ENCODE data around the gene NHERF1.

The NHERF1 gene

DNA sequence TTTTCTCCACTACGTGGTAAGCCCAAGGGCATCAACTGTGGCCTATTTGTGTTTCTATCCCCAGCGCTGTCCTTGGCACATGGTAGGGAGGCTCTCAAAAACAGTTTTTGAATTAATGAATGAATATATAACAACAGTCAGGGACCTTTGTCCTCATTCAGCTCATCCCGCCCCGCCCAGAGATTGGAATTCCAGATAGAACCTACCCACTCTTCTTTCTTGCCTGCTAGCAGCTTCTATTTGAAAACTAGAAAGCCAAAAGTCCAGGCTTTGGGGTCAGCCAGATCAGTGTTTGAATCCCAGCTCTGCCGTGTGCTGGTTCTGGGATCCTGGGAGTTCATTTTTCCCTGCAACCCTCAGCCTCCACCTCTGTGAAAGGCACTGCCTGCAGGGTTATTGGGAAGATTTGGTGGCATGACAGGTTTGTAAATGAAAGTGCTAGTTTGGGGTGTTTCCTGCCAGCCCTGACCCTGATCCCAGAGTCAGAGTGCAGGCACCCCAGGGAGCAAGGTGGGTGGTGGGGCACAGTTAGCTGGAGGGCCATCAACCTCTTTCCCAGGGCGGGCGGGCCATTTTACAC, 4.5 kb downstream of the NHERF1 start:
- Histone ChIP-seq H3K4me2 (ENCODE audit: low read length) (no peak overlapping the region), H3K4me3 (ENCODE audit: low read depth, low read length, poor library complexity, severe bottlenecking) (no peak overlapping the region)
- TF ChIP-seq EZH2 (IDR thresholded peaks at IDR 0.05; ENCODE audit: borderline replicate concordance, low read length): no peak
- TF ChIP-seq, protein P1, sequence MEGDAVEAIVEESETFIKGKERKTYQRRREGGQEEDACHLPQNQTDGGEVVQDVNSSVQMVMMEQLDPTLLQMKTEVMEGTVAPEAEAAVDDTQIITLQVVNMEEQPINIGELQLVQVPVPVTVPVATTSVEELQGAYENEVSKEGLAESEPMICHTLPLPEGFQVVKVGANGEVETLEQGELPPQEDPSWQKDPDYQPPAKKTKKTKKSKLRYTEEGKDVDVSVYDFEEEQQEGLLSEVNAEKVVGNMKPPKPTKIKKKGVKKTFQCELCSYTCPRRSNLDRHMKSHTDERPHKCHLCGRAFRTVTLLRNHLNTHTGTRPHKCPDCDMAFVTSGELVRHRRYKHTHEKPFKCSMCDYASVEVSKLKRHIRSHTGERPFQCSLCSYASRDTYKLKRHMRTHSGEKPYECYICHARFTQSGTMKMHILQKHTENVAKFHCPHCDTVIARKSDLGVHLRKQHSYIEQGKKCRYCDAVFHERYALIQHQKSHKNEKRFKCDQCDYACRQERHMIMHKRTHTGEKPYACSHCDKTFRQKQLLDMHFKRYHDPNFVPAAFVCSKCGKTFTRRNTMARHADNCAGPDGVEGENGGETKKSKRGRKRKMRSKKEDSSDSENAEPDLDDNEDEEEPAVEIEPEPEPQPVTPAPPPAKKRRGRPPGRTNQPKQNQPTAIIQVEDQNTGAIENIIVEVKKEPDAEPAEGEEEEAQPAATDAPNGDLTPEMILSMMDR (IDR thresholded peaks at IDR 0.05; ENCODE audit: low read length): no peak

DNA sequence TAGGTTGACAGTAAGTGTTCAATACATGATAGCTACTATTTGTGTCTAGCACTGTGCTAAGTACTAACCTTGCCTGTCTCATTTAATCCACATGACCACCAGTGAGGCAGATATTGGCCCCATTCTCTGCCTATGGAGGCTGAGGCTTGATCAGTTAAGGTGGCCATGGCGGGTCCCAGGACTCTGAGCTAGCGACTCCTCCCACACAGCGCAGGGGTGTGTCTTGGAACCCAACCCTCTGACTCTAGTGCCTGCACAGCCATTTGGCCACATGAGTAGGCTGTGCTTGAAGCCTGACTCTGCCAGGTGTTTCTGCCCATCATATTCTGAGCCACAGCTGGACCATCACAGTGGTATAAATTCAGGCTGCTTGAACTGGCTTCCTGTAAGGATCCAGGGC, 6.4 kb downstream of the NHERF1 start:
- TF ChIP-seq, protein P1 (IDR thresholded peaks at IDR 0.05; ENCODE audit: low read length): no peak
- TF ChIP-seq EZH2 (IDR thresholded peaks at IDR 0.05; ENCODE audit: borderline replicate concordance, low read length): no peak

More for the DNA sequence above, 4.5 kb downstream of the NHERF1 start:
- Histone ChIP-seq H3F3A (ENCODE audit: insufficient read depth, low read length) (no peaks in the 10 kb centered on the region), H3K79me2 (ENCODE audit: insufficient read depth, low read length) (no peaks in the 10 kb centered on the region), H3K27ac (ENCODE audit: low read depth, low read length, poor library complexity, severe bottlenecking) (no peak overlapping the region), H3K9me3 (ENCODE audit: low read length) (no peaks in the 10 kb centered on the region), H3K9ac (ENCODE audit: low read length) (no peak overlapping the region), H4K20me1 (ENCODE audit: insufficient read depth, low read length) (no peaks in the 10 kb centered on the region), H3K27me3 (ENCODE audit: insufficient read depth, low read length) (no peaks in the 10 kb centered on the region), H3K36me3 (ENCODE audit: insufficient read depth, low read length) (no peaks in the 10 kb centered on the region), H3K9me2 (ENCODE audit: low read depth, low read length) (no peaks in the 10 kb centered on the region), H3K4me1 (ENCODE audit: insufficient read depth, low read length, severe bottlenecking) (peaks cover 13% of the 10 kb centered on the region), H2AFZ (ENCODE audit: low read length) (no peak overlapping the region)

DNA sequence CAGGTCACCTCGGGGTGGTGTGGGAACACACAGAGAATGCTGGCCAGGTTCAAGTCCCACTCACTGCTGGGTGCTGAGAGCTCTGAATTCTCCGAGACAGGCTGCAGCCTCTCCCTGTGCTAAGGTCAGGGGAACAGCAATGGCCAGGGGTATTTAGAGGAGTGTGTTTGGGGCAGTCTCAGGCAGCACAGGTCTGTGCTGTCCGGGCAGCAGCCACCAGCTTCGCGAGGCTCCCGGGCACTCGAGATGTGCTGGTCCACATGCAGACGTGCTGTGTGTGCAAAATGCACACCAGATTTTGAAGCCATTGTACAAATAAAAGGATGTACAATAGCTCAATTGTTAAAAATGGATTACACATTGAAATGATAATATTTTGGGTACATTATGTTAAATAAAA, 7.1 kb downstream of the NHERF1 start:
- no peak overlapping the region for H2AFZ ChIP-seq (ENCODE audit: low read length)
- H3K4me3 ChIP-seq (ENCODE audit: low read depth, low read length, poor library complexity, severe bottlenecking): no peak overlapping the region
- H3K9me2 ChIP-seq (ENCODE audit: low read depth, low read length): no peaks in the 10 kb centered on the region
- no peaks in the 10 kb centered on the region for H4K20me1 ChIP-seq (ENCODE audit: insufficient read depth, low read length)
- H3K9ac ChIP-seq (ENCODE audit: low read length): no peak overlapping the region
- no peaks in the 10 kb centered on the region for H3K9me3 ChIP-seq (ENCODE audit: low read length)
- peaks cover 7% of the 10 kb centered on the region for H3K4me1 ChIP-seq (ENCODE audit: insufficient read depth, low read length, severe bottlenecking)
- no peaks in the 10 kb centered on the region for H3K36me3 ChIP-seq (ENCODE audit: insufficient read depth, low read length)
- no peak for TF ChIP-seq EZH2 (IDR thresholded peaks at IDR 0.05; ENCODE audit: borderline replicate concordance, low read length)
- TF ChIP-seq, protein P1 (IDR thresholded peaks at IDR 0.05; ENCODE audit: low read length): no peak
- H3F3A ChIP-seq (ENCODE audit: insufficient read depth, low read length): no peaks in the 10 kb centered on the region
- H3K27me3 ChIP-seq (ENCODE audit: insufficient read depth, low read length): no peaks in the 10 kb centered on the region
- no peaks in the 10 kb centered on the region for H3K79me2 ChIP-seq (ENCODE audit: insufficient read depth, low read length)
- no peak overlapping the region for H3K4me2 ChIP-seq (ENCODE audit: low read length)
- H3K27ac ChIP-seq (ENCODE audit: low read depth, low read length, poor library complexity, severe bottlenecking): no peak overlapping the region

More for the DNA sequence above, 6.4 kb downstream of the NHERF1 start:
- Histone ChIP-seq H3K4me2 (ENCODE audit: low read length) (no peak overlapping the region), H3K27ac (ENCODE audit: low read depth, low read length, poor library complexity, severe bottlenecking) (no peak overlapping the region), H3K4me3 (ENCODE audit: low read depth, low read length, poor library complexity, severe bottlenecking) (no peak overlapping the region), H3K9ac (ENCODE audit: low read length) (no peak overlapping the region), H3F3A (ENCODE audit: insufficient read depth, low read length) (no peaks in the 10 kb centered on the region), H4K20me1 (ENCODE audit: insufficient read depth, low read length) (no peaks in the 10 kb centered on the region), H3K4me1 (ENCODE audit: insufficient read depth, low read length, severe bottlenecking) (peaks cover 13% of the 10 kb centered on the region), H3K9me3 (ENCODE audit: low read length) (no peaks in the 10 kb centered on the region), H3K36me3 (ENCODE audit: insufficient read depth, low read length) (no peaks in the 10 kb centered on the region), H3K79me2 (ENCODE audit: insufficient read depth, low read length) (no peaks in the 10 kb centered on the region), H3K27me3 (ENCODE audit: insufficient read depth, low read length) (no peaks in the 10 kb centered on the region), H2AFZ (ENCODE audit: low read length) (no peak overlapping the region), H3K9me2 (ENCODE audit: low read depth, low read length) (no peaks in the 10 kb centered on the region)

All from OCI-LY1 (cell line).